Measurements from ENCODE around the gene KLHL7. TPM values are rescaled to one million over a fixed set of nuclear protein-coding genes. Genes with fewer than 3 reads are reported as not detected.

The KLHL7 gene
- total RNA-seq, 4 donors from 2014 or later, result 21.3 to 45.9 (median 27.6) TPM

DNA sequence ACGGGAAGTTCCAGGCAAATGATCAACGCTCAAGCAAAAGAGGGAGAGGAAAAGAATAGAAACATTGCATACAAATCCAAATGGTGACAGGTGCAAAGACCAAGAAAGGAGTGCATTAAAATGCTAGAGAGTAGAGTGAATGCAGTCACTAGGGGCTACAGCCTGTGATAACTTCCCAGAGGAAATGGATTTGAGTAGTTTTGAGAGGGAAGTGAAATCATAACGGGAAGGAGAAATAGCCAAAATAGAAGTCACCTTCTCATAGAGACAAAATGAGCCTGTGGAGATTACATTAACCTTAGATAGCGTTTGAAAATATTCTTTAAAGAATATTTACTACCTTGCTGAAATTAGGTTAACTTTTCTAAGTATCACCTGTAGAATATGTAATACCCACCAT is 102.7 kb downstream of the KLHL7 start:
- no peak for ATAC-seq
- H3K27me3 ChIP-seq, result peaks cover 15% of the 10 kb centered on the region
- no peaks in the 10 kb centered on the region for H3K9me3 ChIP-seq
- no peak overlapping the region for H3K27ac ChIP-seq
- TF ChIP-seq POLR2A (IDR thresholded peaks at IDR 0.05) (no peak), POLR2AphosphoS5 (IDR thresholded peaks at IDR 0.05) (no peak), EP300 (IDR thresholded peaks at IDR 0.05) (no peak)
- TF ChIP-seq, protein P1, sequence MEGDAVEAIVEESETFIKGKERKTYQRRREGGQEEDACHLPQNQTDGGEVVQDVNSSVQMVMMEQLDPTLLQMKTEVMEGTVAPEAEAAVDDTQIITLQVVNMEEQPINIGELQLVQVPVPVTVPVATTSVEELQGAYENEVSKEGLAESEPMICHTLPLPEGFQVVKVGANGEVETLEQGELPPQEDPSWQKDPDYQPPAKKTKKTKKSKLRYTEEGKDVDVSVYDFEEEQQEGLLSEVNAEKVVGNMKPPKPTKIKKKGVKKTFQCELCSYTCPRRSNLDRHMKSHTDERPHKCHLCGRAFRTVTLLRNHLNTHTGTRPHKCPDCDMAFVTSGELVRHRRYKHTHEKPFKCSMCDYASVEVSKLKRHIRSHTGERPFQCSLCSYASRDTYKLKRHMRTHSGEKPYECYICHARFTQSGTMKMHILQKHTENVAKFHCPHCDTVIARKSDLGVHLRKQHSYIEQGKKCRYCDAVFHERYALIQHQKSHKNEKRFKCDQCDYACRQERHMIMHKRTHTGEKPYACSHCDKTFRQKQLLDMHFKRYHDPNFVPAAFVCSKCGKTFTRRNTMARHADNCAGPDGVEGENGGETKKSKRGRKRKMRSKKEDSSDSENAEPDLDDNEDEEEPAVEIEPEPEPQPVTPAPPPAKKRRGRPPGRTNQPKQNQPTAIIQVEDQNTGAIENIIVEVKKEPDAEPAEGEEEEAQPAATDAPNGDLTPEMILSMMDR (IDR thresholded peaks at IDR 0.05), result no peak
- H3K4me1 ChIP-seq, result peaks cover 0 to 7% (median 0%) of the 10 kb centered on the region in 3 donors
- no peaks in the 10 kb centered on the region for H3K36me3 ChIP-seq
- WGBS, 2 donors (ENCODE audit: low coverage in 1 of 2), result 67 to 78% methylated on average over 4 of the region's 4 CpGs
- H3K4me3 ChIP-seq, result no peak overlapping the region

DNA sequence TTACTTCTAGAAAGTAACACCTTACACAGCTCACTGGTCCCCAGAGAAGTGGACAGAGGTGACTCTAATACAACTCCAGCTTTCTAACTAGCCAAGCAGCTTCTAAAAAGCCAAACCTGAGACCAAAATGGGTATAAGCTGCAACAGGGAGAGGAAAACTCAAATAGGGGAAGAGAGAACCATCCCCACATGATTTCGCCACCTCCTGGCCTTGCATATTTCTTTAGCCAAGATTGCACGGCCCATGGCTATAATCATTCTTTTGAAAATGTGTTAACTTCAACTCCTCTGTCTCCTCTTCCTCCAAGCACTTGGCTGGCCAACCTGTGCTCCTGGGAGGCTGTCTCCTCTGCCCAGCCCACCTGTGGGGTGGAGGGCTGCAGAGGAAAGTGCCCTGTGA is 104.9 kb downstream of the KLHL7 start:
- no peak overlapping the region for H3K4me3 ChIP-seq
- no peak overlapping the region for H3K27ac ChIP-seq
- H3K4me1 ChIP-seq, result peaks cover 0 to 7% (median 0%) of the 10 kb centered on the region in 3 donors
- H3K36me3 ChIP-seq, result no peaks in the 10 kb centered on the region
- ATAC-seq, result no peak
- no peaks in the 10 kb centered on the region for H3K9me3 ChIP-seq
- peaks cover 15% of the 10 kb centered on the region for H3K27me3 ChIP-seq
- WGBS, 2 donors (ENCODE audit: low coverage in 1 of 2), result 81 to 90% methylated on average over 2 of the region's 2 CpGs
- TF ChIP-seq, protein P1 (IDR thresholded peaks at IDR 0.05), result no peak
- TF ChIP-seq POLR2AphosphoS5 (IDR thresholded peaks at IDR 0.05) (no peak), POLR2A (IDR thresholded peaks at IDR 0.05) (no peak), EP300 (IDR thresholded peaks at IDR 0.05) (no peak)

DNA sequence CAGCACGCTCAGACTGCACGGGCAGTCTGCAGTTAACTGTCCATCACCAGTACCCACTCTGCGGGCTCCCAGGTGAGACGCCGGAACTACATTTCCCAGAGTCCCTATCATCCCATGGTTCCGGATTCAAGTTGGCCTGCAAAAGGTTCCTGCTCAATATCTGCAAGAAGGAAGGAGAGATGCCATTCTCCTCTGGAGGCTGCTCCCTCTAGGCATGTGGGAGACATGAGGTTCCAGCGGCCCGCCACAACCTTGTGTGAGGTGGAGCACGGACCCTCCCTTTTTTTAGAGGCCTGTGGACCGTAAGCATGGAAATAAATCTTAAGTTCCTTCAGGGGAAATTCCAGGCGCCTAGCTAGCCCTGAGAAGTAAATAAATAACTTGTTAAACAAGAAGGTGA is 106.0 kb downstream of the KLHL7 start:
- H3K36me3 ChIP-seq, result no peaks in the 10 kb centered on the region
- no peaks in the 10 kb centered on the region for H3K4me1 ChIP-seq
- H3K27me3 ChIP-seq, result peaks cover 5% of the 10 kb centered on the region
- no peak for TF ChIP-seq POLR2AphosphoS5 (IDR thresholded peaks at IDR 0.05)
- TF ChIP-seq, protein P1 (IDR thresholded peaks at IDR 0.05), result no peak
- no peak for TF ChIP-seq POLR2A (IDR thresholded peaks at IDR 0.05)
- no peak for TF ChIP-seq EP300 (IDR thresholded peaks at IDR 0.05)
- ATAC-seq, result no peak
- H3K27ac ChIP-seq, result no peak overlapping the region
- 74 to 75% methylated on average over 3 to 7 of the region's 11 CpGs for WGBS, 2 donors (ENCODE audit: low coverage in 1 of 2)
- no peak overlapping the region for H3K4me3 ChIP-seq
- no peaks in the 10 kb centered on the region for H3K9me3 ChIP-seq

DNA sequence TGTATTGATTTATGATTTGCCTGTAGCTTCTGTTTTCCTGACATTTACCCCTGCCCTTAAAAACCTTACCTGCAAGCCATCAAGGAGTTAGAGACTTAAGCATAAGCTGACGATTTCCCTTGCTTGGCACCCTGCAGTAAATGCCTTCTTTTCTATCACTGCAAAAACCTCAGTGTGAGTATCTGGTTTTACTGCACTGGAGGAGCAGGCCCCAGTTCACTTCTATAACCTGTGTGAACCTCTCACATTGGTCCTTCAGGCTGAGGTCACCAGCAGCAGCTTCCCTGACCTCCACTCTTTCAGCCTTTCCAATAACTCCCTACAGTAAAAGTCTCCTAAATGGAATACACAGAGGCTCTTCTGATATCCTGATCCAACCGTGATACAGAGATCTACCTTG is 106.8 kb downstream of the KLHL7 start:
- no peak for ATAC-seq
- Histone ChIP-seq H3K9me3 (no peaks in the 10 kb centered on the region), H3K27ac (no peak overlapping the region), H3K4me3 (no peak overlapping the region), H3K4me1 (no peaks in the 10 kb centered on the region), H3K27me3 (peaks cover 5% of the 10 kb centered on the region), H3K36me3 (no peaks in the 10 kb centered on the region)
- no peak for TF ChIP-seq EP300 (IDR thresholded peaks at IDR 0.05)
- no peak for TF ChIP-seq POLR2AphosphoS5 (IDR thresholded peaks at IDR 0.05)
- TF ChIP-seq, protein P1 (IDR thresholded peaks at IDR 0.05), result no peak
- no peak for TF ChIP-seq POLR2A (IDR thresholded peaks at IDR 0.05)
- WGBS, 2 donors (ENCODE audit: low coverage in 1 of 2), result 71 to 73% methylated on average over 1 to 2 of the region's 2 CpGs

DNA sequence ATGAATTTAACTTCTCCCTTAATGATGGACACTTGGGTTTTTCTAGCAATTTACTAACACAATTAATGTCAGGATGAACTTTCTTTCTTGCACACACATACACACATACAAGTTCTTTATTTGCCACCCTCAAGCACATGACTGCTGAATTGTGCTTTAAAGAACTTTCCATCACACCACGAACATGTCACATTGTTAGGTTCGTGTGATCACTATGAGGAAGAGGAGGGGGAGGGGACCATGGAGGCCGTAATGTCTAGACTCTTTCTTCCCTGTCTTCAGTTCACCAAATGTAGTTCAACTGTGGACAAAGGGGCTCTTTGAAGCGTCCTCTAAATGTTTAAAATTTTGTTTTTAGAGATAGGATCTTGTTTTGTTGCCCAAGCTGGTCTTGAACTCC is 107.3 kb downstream of the KLHL7 start:
- 83 to 100% methylated on average over 1 to 4 of the region's 4 CpGs for WGBS, 2 donors (ENCODE audit: low coverage in 1 of 2)
- no peaks in the 10 kb centered on the region for H3K36me3 ChIP-seq
- ATAC-seq, result no peak
- peaks cover 5% of the 10 kb centered on the region for H3K27me3 ChIP-seq
- H3K4me3 ChIP-seq, result no peak overlapping the region
- TF ChIP-seq, protein P1 (IDR thresholded peaks at IDR 0.05), result no peak
- TF ChIP-seq EP300 (IDR thresholded peaks at IDR 0.05) (no peak), POLR2AphosphoS5 (IDR thresholded peaks at IDR 0.05) (no peak), POLR2A (IDR thresholded peaks at IDR 0.05) (no peak)
- no peaks in the 10 kb centered on the region for H3K9me3 ChIP-seq
- no peaks in the 10 kb centered on the region for H3K4me1 ChIP-seq
- no peak overlapping the region for H3K27ac ChIP-seq

Measured in gastroesophageal sphincter (tissue), 4 donors.